ENCODE results near the gene TRMT11. TPM values are rescaled to one million over a fixed set of nuclear protein-coding genes. Genes with fewer than 3 reads are reported as not detected.
"Not testable (repeated sequence)": the region's sequence is repeated elsewhere in the genome, so short reads cannot be mapped to it uniquely, and the experiment has no call there.

Gene TRMT11
- total RNA-seq, 1 experiment from 2014 or later: 36.7 TPM

- Histone ChIP-seq H3K4me3 (ENCODE audit: low read depth, low read length) (no peak overlapping the region), H3K4me1 (peaks cover 7% of the 10 kb centered on the region; the same call in 1 of the 2 replicates), H3K9me3 (no peaks in the 10 kb centered on the region), H3K36me3 (ENCODE audit: control insufficient read depth, insufficient read depth, low read length) (0 out of 2 replicates have a peak, but pooled peaks cover 1% of the 10 kb centered on the region), H3K27me3 (replicated peaks; ENCODE audit: control insufficient read depth, insufficient read depth, low read length) (no peaks in the 10 kb centered on the region)
- no peak overlapping the region for H3K27ac Mint-ChIP-seq (ENCODE audit: unreplicated experiment)
- BruUV-seq (replicated peaks): no TSS peak
- no peak for DNase-seq
- intact Hi-C loops (cut with micrococcal nuclease; ENCODE audit: unreplicated experiment): no loop called here
- no peaks in the 10 kb centered on the region for H3K9me3 Mint-ChIP-seq (ENCODE audit: unreplicated experiment)
- H3K4me3 Mint-ChIP-seq (ENCODE audit: unreplicated experiment): no peak overlapping the region
- no peak for TF ChIP-seq CTCF (IDR thresholded peaks at IDR 0.05; ENCODE audit: insufficient read depth in 1 of 2, low read depth in 1 of 2, low read length in 1 of 2, severe bottlenecking in 1 of 2, unreplicated experiment in 1 of 2)
- H3K36me3 Mint-ChIP-seq (ENCODE audit: insufficient read depth, unreplicated experiment): peaks cover 10% of the 10 kb centered on the region
- peaks cover 3% of the 10 kb centered on the region for H3K4me1 Mint-ChIP-seq (ENCODE audit: low read depth, unreplicated experiment)
- CTCF ChIA-PET: interaction anchor here (0.6 kb wide), 1 partner anchor 8 kb away, joined by 8 read pairs; no protein-coding TSS in a partner anchor
- H3K27me3 Mint-ChIP-seq (ENCODE audit: insufficient read depth, unreplicated experiment): no peaks in the 10 kb centered on the region
- POLR2A ChIA-PET: no interaction called here
These were observed 17.8 kb upstream of the TRMT11 start for GRCh38 chr6:125968493-125968892.

GRCh38 chr6:125970760-125971159 is 15.6 kb upstream of the TRMT11 start:
- ChIA-PET POLR2A (no interaction called here), CTCF (interaction anchor here (0.6 to 1.1 kb wide), 2 partner anchors 15 to 183 kb away, joined by 3 to 4 read pairs; partner anchors contain the start of gene TRMT11)
- Histone ChIP-seq H3K4me3 (ENCODE audit: low read depth, low read length) (no peak overlapping the region), H3K27me3 (replicated peaks; ENCODE audit: control insufficient read depth, insufficient read depth, low read length) (no peaks in the 10 kb centered on the region), H3K36me3 (ENCODE audit: control insufficient read depth, insufficient read depth, low read length) (0 out of 2 replicates have a peak, but pooled peaks cover 1% of the 10 kb centered on the region), H3K9me3 (no peaks in the 10 kb centered on the region), H3K4me1 (no peaks in the 10 kb centered on the region)
- Mint-ChIP-seq H3K9me3 (ENCODE audit: unreplicated experiment) (no peaks in the 10 kb centered on the region), H3K27ac (ENCODE audit: unreplicated experiment) (no peak overlapping the region), H3K36me3 (ENCODE audit: insufficient read depth, unreplicated experiment) (peaks cover 15% of the 10 kb centered on the region), H3K4me3 (ENCODE audit: unreplicated experiment) (no peak overlapping the region), H3K4me1 (ENCODE audit: low read depth, unreplicated experiment) (no peaks in the 10 kb centered on the region), H3K27me3 (ENCODE audit: insufficient read depth, unreplicated experiment) (no peaks in the 10 kb centered on the region)
- intact Hi-C loops (cut with micrococcal nuclease; ENCODE audit: unreplicated experiment): loop anchor here (5.0 kb wide), 1 partner anchor 113 kb away; no protein-coding TSS in a partner anchor
- no peak for DNase-seq
- no TSS peak for BruUV-seq (replicated peaks)
- no peak for TF ChIP-seq CTCF (IDR thresholded peaks at IDR 0.05; ENCODE audit: insufficient read depth in 1 of 2, low read depth in 1 of 2, low read length in 1 of 2, severe bottlenecking in 1 of 2, unreplicated experiment in 1 of 2)

DNA sequence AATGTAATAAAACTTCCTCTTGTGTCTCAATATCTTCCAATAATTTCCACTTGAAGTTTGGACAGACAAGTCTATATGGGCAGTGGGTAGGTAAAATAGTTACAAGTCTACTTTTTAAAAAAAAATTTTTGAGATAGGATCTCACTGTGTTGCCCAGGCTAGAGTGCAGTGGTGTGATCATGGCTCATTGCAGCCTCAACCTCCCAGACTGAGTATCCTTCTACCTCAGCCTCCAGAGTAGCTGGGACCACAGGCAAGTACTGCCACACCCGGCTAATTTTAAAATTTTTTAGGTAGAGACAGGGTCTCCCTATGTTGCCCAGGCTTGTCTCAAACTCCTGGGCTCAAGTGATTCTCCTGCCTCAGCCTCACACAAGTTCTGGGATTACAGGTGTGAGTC is 13.9 kb upstream of the TRMT11 start:
- H3K4me1 Mint-ChIP-seq (ENCODE audit: low read depth, unreplicated experiment); POLR2A ChIA-PET; H3K27me3 Mint-ChIP-seq (ENCODE audit: insufficient read depth, unreplicated experiment); H3K36me3 ChIP-seq (ENCODE audit: control insufficient read depth, insufficient read depth, low read length); H3K4me1 ChIP-seq; H3K9me3 ChIP-seq; H3K9me3 Mint-ChIP-seq (ENCODE audit: unreplicated experiment); DNase-seq; H3K27ac Mint-ChIP-seq (ENCODE audit: unreplicated experiment); H3K36me3 Mint-ChIP-seq (ENCODE audit: insufficient read depth, unreplicated experiment); H3K4me3 Mint-ChIP-seq (ENCODE audit: unreplicated experiment); BruUV-seq (replicated peaks); CTCF ChIA-PET; H3K27me3 ChIP-seq (replicated peaks; ENCODE audit: control insufficient read depth, insufficient read depth, low read length); H3K4me3 ChIP-seq (ENCODE audit: low read depth, low read length): not testable (repeated sequence)
- intact Hi-C loops (cut with micrococcal nuclease; ENCODE audit: unreplicated experiment): loop anchor here (5.0 kb wide), 1 partner anchor 115 kb away; no protein-coding TSS in a partner anchor

All from Caco-2 (cell line).